HepG2 (cell line): ENCODE results near the gene RNASE11. TPM values are rescaled to one million over a fixed set of nuclear protein-coding genes. Genes with fewer than 3 reads are reported as not detected.
A peak's percentile ranks its signal among the peaks of the same experiment; 100 is the strongest.

Experiments
- ARID2 ChIP-seq: sonication (generic); formaldehyde crosslinking; IDR thresholded peaks from 2 replicates; pipeline ENCODE4 v1.8.1; 2022; ENCODE audit warnings: mild to moderate bottlenecking, missing genetic modification reagents, borderline replicate concordance
- BCL6 ChIP-seq: IDR thresholded peaks from 2 replicates; pipeline ENCODE4 v1.6.1; 2016; ENCODE audit warnings: missing genetic modification reagents, missing compliant biosample characterization
- CHD2 ChIP-seq: IDR thresholded peaks from 2 replicates; pipeline ENCODE4 v1.6.1; 2011; ENCODE audit warnings: low read depth, low read length, improper control_type of control experiment
- IRF2 ChIP-seq: IDR thresholded peaks from 2 replicates; pipeline ENCODE4 v1.6.1; 2018; ENCODE audit warnings: missing genetic modification reagents, missing compliant biosample characterization
- KLF11 ChIP-seq: IDR thresholded peaks from 2 replicates; pipeline ENCODE4 v1.6.1; 2016; ENCODE audit warnings: missing compliant biosample characterization
- MBNL3 ChIP-seq: fragments of 250-450 bp; sonication (Bioruptor Pico); conservative IDR thresholded peaks from 2 replicates; pipeline ENCODE4 v1.8.0; 2022; ENCODE audit warnings: mild to moderate bottlenecking, inconsistent platforms
- NBN ChIP-seq: fragments of 450-650 bp; conservative IDR thresholded peaks from 2 replicates; pipeline ENCODE4 v1.6.1; 2017
- RXRB ChIP-seq: IDR thresholded peaks from 2 replicates; pipeline ENCODE4 v1.6.1; 2016; ENCODE audit warnings: borderline replicate concordance, missing genetic modification reagents, missing compliant biosample characterization
- SETDB1 ChIP-seq: sonication (generic); formaldehyde crosslinking; IDR thresholded peaks from 2 replicates; pipeline ENCODE4 v1.5.1; 2020; ENCODE audit warnings: missing genetic modification reagents, mild to moderate bottlenecking, borderline replicate concordance
- STAT6 ChIP-seq: sonication (generic); formaldehyde crosslinking; IDR thresholded peaks from 2 replicates; pipeline ENCODE4 v1.4.0; 2020; ENCODE audit warnings: missing genetic modification reagents, mild to moderate bottlenecking, borderline replicate concordance
- TBX3 ChIP-seq: fragments of 450-650 bp; IDR thresholded peaks from 2 replicates; pipeline ENCODE4 v1.6.1; 2017; ENCODE audit warnings: antibody characterized with exemption, mild to moderate bottlenecking, inconsistent platforms, borderline replicate concordance
- WIZ ChIP-seq: sonication (generic); formaldehyde crosslinking; IDR thresholded peaks from 2 replicates; pipeline ENCODE4 v1.5.1; 2020; ENCODE audit warnings: mild to moderate bottlenecking, missing genetic modification reagents
- YEATS4 ChIP-seq: sonication (generic); formaldehyde crosslinking; IDR thresholded peaks from 2 replicates; pipeline ENCODE4 v1.4.0; 2020; ENCODE audit warnings: missing genetic modification reagents, borderline replicate concordance
- ZMAT3 ChIP-seq: sonication (generic); formaldehyde crosslinking; conservative IDR thresholded peaks from 2 replicates; pipeline ENCODE4 v1.7.0; 2021; ENCODE audit warnings: missing genetic modification reagents
- ZNF101 ChIP-seq: sonication (generic); formaldehyde crosslinking; IDR thresholded peaks from 2 replicates; pipeline ENCODE4 v1.4.0; 2020; ENCODE audit warnings: mild to moderate bottlenecking, low read depth, missing genetic modification reagents, borderline replicate concordance
- ZNF292 ChIP-seq: sonication (generic); formaldehyde crosslinking; IDR thresholded peaks from 2 replicates; pipeline ENCODE4 v1.8.1; 2022; ENCODE audit warnings: mild to moderate bottlenecking, low read depth, missing genetic modification reagents, borderline replicate concordance
- ZNF326 ChIP-seq: sonication (generic); formaldehyde crosslinking; IDR thresholded peaks from 2 replicates; pipeline ENCODE4 v1.4.0; 2020; ENCODE audit warnings: missing genetic modification reagents, borderline replicate concordance
- ZNF333 ChIP-seq: sonication (generic); formaldehyde crosslinking; IDR thresholded peaks from 2 replicates; pipeline ENCODE4 v1.4.0; 2020; ENCODE audit warnings: mild to moderate bottlenecking, missing genetic modification reagents, borderline replicate concordance
- ZNF510 ChIP-seq: sonication (generic); formaldehyde crosslinking; IDR thresholded peaks from 2 replicates; pipeline ENCODE4 v1.4.0; 2020; ENCODE audit warnings: low read depth, mild to moderate bottlenecking, missing genetic modification reagents
- ZNF530 ChIP-seq: sonication (generic); formaldehyde crosslinking; IDR thresholded peaks from 2 replicates; pipeline ENCODE4 v1.5.0; 2020; ENCODE audit warnings: low read depth, mild to moderate bottlenecking, missing genetic modification reagents
- ZNF576 ChIP-seq: sonication (generic); formaldehyde crosslinking; IDR thresholded peaks from 2 replicates; pipeline ENCODE4 v1.4.0; 2020; ENCODE audit warnings: mild to moderate bottlenecking, missing genetic modification reagents
- ZNF670 ChIP-seq: sonication (generic); formaldehyde crosslinking; IDR thresholded peaks from 2 replicates; pipeline ENCODE4 v1.8.0; 2022; ENCODE audit warnings: mild to moderate bottlenecking, missing genetic modification reagents, borderline replicate concordance
- ZNF720 ChIP-seq: sonication (generic); formaldehyde crosslinking; IDR thresholded peaks from 2 replicates; pipeline ENCODE4 v1.4.0; 2020; ENCODE audit warnings: missing genetic modification reagents
- ZNF75D ChIP-seq: sonication (generic); formaldehyde crosslinking; IDR thresholded peaks from 2 replicates; pipeline ENCODE4 v1.8.1; 2023; ENCODE audit warnings: missing genetic modification reagents, mild to moderate bottlenecking, borderline replicate concordance
- ZNF761 ChIP-seq: sonication (generic); formaldehyde crosslinking; conservative IDR thresholded peaks from 2 replicates; pipeline ENCODE4 v1.4.0; 2020; ENCODE audit warnings: mild to moderate bottlenecking, missing genetic modification reagents
- ZNF839 ChIP-seq: sonication (generic); formaldehyde crosslinking; IDR thresholded peaks from 2 replicates; pipeline ENCODE4 v1.4.0; 2020; ENCODE audit warnings: missing genetic modification reagents, mild to moderate bottlenecking, borderline replicate concordance
- polyA plus RNA-seq, 8 experiments: library from polyadenylated mRNA; depleted of rRNA in 3 of 8; stranded (reverse) in 7 of 8; unstranded in 1 of 8; fragments of >200 nt; fragmentation: Illumina TruSeq in 4 of 8; extraction: Trizol in 4 of 8; gene quantifications; 2 replicates each; pipeline versions ENCODE4 v1.2.1 to v1.2.3, GENCODE V29; 2011 to 2016; ENCODE audit warnings: low read depth in 4 of 8, missing spikeins in 1 of 8, mixed read lengths in 1 of 8; ENCODE audit not compliant: insufficient read depth in 1 of 8
- total RNA-seq, 5 experiments: library from RNA; depleted of rRNA; stranded (reverse); fragments of >200 nt; fragmentation: Illumina TruSeq; extraction: Trizol; gene quantifications; 2 replicates each; pipeline ENCODE4 v1.2.3, GENCODE V29; 2016; ENCODE audit warnings: low read depth in 1 of 5
- TF ChIP-seq, protein P1 (sequence below): sonication (generic); formaldehyde crosslinking; IDR thresholded peaks from 2 replicates; pipeline ENCODE4 v1.4.0; 2020; ENCODE audit warnings: mild to moderate bottlenecking, missing genetic modification reagents, borderline replicate concordance

RNASE11 gene
- total and polyA plus RNA-seq, 2 of the 13 experiments (the other 11 are each of a cell fraction or from before 2014, with no cell fraction given): not detected

GRCh38 chr14:20632831-20633691 is 45.3 kb upstream of the RNASE11 start (continued):
- no peak for TF ChIP-seq ZNF839 (CRISPR knock-in tag)
- peak; percentile 64; the same call in 1 of the 2 replicates for TF ChIP-seq RXRB (CRISPR knock-in tag)
- no peak for TF ChIP-seq KLF11 (CRISPR knock-in tag)
- no peak; the same call in 1 of the 2 replicates for TF ChIP-seq ZMAT3 (CRISPR knock-in tag)
- no peak for TF ChIP-seq STAT6 (CRISPR knock-in tag)
- TF ChIP-seq ARID2 (CRISPR knock-in tag): peak; percentile 77; the same call in 1 of the 2 replicates
- TF ChIP-seq ZNF670: no peak
- no peak for TF ChIP-seq ZNF530 (CRISPR knock-in tag)
- no peak for TF ChIP-seq ZNF326 (CRISPR knock-in tag)
- no peak for TF ChIP-seq SETDB1 (CRISPR knock-in tag)
- TF ChIP-seq ZNF292: no peak
- TF ChIP-seq TBX3: no peak
- no peak for TF ChIP-seq ZNF576 (CRISPR knock-in tag)
- peak; percentile 88 for TF ChIP-seq IRF2
- no peak for TF ChIP-seq ZNF333 (CRISPR knock-in tag)
- TF ChIP-seq ZNF720 (CRISPR knock-in tag): 0 out of 2 replicates have a peak, but pooled peaks have one; percentile 39
- TF ChIP-seq WIZ (CRISPR knock-in tag): no peak
- TF ChIP-seq NBN: no peak
- TF ChIP-seq ZNF761 (CRISPR knock-in tag): no peak
- no peak for TF ChIP-seq YEATS4
- TF ChIP-seq, protein P1, sequence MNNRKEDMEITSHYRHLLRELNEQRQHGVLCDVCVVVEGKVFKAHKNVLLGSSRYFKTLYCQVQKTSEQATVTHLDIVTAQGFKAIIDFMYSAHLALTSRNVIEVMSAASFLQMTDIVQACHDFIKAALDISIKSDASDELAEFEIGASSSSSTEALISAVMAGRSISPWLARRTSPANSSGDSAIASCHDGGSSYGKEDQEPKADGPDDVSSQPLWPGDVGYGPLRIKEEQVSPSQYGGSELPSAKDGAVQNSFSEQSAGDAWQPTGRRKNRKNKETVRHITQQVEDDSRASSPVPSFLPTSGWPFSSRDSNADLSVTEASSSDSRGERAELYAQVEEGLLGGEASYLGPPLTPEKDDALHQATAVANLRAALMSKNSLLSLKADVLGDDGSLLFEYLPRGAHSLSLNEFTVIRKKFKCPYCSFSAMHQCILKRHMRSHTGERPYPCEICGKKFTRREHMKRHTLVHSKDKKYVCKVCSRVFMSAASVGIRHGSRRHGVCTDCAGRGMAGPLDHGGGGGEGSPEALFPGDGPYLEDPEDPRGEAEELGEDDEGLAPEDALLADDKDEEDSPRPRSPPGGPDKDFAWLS (CRISPR knock-in tag): no peak
- no peak for TF ChIP-seq ZNF101 (CRISPR knock-in tag)
- peak; percentile 32; the same call in 1 of the 2 replicates for TF ChIP-seq ZNF510 (CRISPR knock-in tag)
- TF ChIP-seq MBNL3 (CRISPR knock-in tag): no peak
- TF ChIP-seq BCL6 (CRISPR knock-in tag): peak; percentile 54; the same call in 1 of the 2 replicates
- TF ChIP-seq ZNF75D (CRISPR knock-in tag): no peak
- TF ChIP-seq CHD2: no peak
